Neural progenitor cell (in vitro differentiated cells): ENCODE data around the gene SOX11. TPM values are rescaled to one million over a fixed set of nuclear protein-coding genes. Genes with fewer than 3 reads are reported as not detected.
"Not testable (repeated sequence)": the region's sequence is repeated elsewhere in the genome, so short reads cannot be mapped to it uniquely, and the experiment has no call there.

ENCODE experiments used
- DNase-seq: peaks from one replicate; pipeline ENCODE4 v3.0.0-alpha.2; 2016; ENCODE audit warnings: low spot score
- H2AFZ ChIP-seq: fragments of 200-600 bp; sonication (generic); replicated peaks from 2 replicates; pipeline ENCODE4 v1.6.1; 2016; ENCODE audit warnings: antibody characterized with exemption
- H3F3A ChIP-seq: fragments of 200-600 bp; sonication (generic); 2 replicates; pipeline ENCODE4 v1.6.1; 2016; ENCODE audit warnings: antibody characterized with exemption, low read depth
- H3K27ac ChIP-seq: fragments of 200-600 bp; sonication (generic); 2 replicates; pipeline ENCODE4 v1.5.1; 2016; ENCODE audit warnings: mild to moderate bottlenecking
- H3K27me3 ChIP-seq: fragments of 200-600 bp; sonication (generic); 2 replicates; pipeline ENCODE4 v1.6.1; 2016; ENCODE audit warnings: mild to moderate bottlenecking, moderate library complexity
- H3K36me3 ChIP-seq: fragments of 200-600 bp; sonication (generic); 2 replicates; pipeline ENCODE4 v1.5.1; 2016
- H3K4me1 ChIP-seq: fragments of 200-600 bp; sonication (generic); 2 replicates; pipeline ENCODE4 v1.6.1; 2016; ENCODE audit warnings: mixed run types
- H3K4me2 ChIP-seq: fragments of 200-600 bp; sonication (generic); 2 replicates; pipeline ENCODE4 v1.6.1; 2016
- H3K4me3 ChIP-seq: fragments of 200-600 bp; sonication (generic); 2 replicates; pipeline ENCODE4 v1.5.1; 2016
- H3K79me2 ChIP-seq: fragments of 200-600 bp; sonication (generic); 2 replicates; pipeline ENCODE4 v1.6.1; 2016; ENCODE audit warnings: low read depth
- H3K9ac ChIP-seq: fragments of 200-600 bp; sonication (generic); 2 replicates; pipeline ENCODE4 v1.6.1; 2016
- H3K9me3 ChIP-seq: fragments of 200-600 bp; sonication (generic); 2 replicates; pipeline ENCODE4 v1.5.1; 2016; ENCODE audit warnings: low read depth
- H4K20me1 ChIP-seq: fragments of 200-600 bp; sonication (generic); 2 replicates; pipeline ENCODE4 v1.6.1; 2016; ENCODE audit warnings: low read depth
- H3K27ac Mint-ChIP-seq: 3 replicates; pipeline ENCODE4 v1.8.0; 2021; ENCODE audit warnings: mixed read lengths
- H3K27me3 Mint-ChIP-seq: 2 replicates; pipeline ENCODE4 v1.8.0; 2022; ENCODE audit warnings: low read depth, mild to moderate bottlenecking, inconsistent platforms, moderate library complexity, mixed read lengths; ENCODE audit not compliant: insufficient read depth
- H3K36me3 Mint-ChIP-seq: 3 replicates; pipeline ENCODE4 v1.8.0; 2021; ENCODE audit warnings: mixed read lengths
- H3K4me1 Mint-ChIP-seq: 3 replicates; pipeline ENCODE4 v1.8.0; 2021; ENCODE audit warnings: mixed read lengths
- H3K4me3 Mint-ChIP-seq: 3 replicates; pipeline ENCODE4 v1.8.0; 2021; ENCODE audit warnings: mild to moderate bottlenecking, moderate library complexity, mixed read lengths
- H3K9me3 Mint-ChIP-seq: 3 replicates; pipeline ENCODE4 v1.8.0; 2020; ENCODE audit warnings: mixed read lengths
- CTCF ChIP-seq: fragments of 200-600 bp; sonication (generic); IDR thresholded peaks from 2 replicates; pipeline ENCODE4 v1.5.1; 2017; ENCODE audit warnings: antibody characterized with exemption, mild to moderate bottlenecking
- EZH2 ChIP-seq: fragments of 200-600 bp; sonication (generic); IDR thresholded peaks from 2 replicates; pipeline ENCODE4 v1.6.1; 2017; ENCODE audit warnings: antibody characterized with exemption, mild to moderate bottlenecking, moderate library complexity
- EZH2phosphoT487 ChIP-seq: fragments of 200-600 bp; sonication (generic); IDR thresholded peaks from 2 replicates; pipeline ENCODE4 v1.6.1; 2017; ENCODE audit warnings: antibody characterized with exemption
- total RNA-seq: library from RNA; depleted of rRNA; stranded (reverse); fragments of >200 nt; gene quantifications from 2 replicates; pipeline ENCODE4 v1.2.3, GENCODE V29; 2015; ENCODE audit warnings: low replicate concordance

The SOX11 gene
- 176 and 178 TPM in 2 replicates for total RNA-seq

- peak within 1 kb of the TSS; percentile 99 for H3K4me3 Mint-ChIP-seq
- H3K4me1 Mint-ChIP-seq, result peaks cover 17% of the 10 kb centered on the region
- DNase-seq, result peak; percentile 97
- Histone ChIP-seq H3K9me3 (no peaks in the 10 kb centered on the region), H3K27me3 (no peaks in the 10 kb centered on the region), H4K20me1 (peaks cover 46% of the 10 kb centered on the region), H3K9ac (peak within 1 kb of the TSS; percentile 78), H3K27ac (peak within 1 kb of the TSS; percentile 97), H3K36me3 (peaks cover 9% of the 10 kb centered on the region), H3K4me3 (peak within 1 kb of the TSS; percentile 96), H3K4me1 (peaks cover 8% of the 10 kb centered on the region), H3K79me2 (peaks cover 95% of the 10 kb centered on the region), H3K4me2 (peak within 1 kb of the TSS; percentile 96), H3F3A (peaks cover 28% of the 10 kb centered on the region), H2AFZ (peak within 1 kb of the TSS; percentile 56)
- peak within 1 kb of the TSS; percentile 96 for H3K27ac Mint-ChIP-seq
- peaks cover 11% of the 10 kb centered on the region for H3K27me3 Mint-ChIP-seq
- peaks cover 5% of the 10 kb centered on the region for H3K9me3 Mint-ChIP-seq
- H3K36me3 Mint-ChIP-seq, result peaks cover 23% of the 10 kb centered on the region
- TF ChIP-seq EZH2phosphoT487 (no peak), CTCF (no peak), EZH2 (no peak)
Measured at GRCh38 chr2:5691985-5692529, at the start of gene SOX11. Gene SOX11 (plus strand): TSS chr2:5692384. CDS start chr2:5692722, 338 bp downstream.

GRCh38 chr2:5652734-5653133, 39.5 kb upstream of the SOX11 start:
- H3K4me3 ChIP-seq, H3K79me2 ChIP-seq, H3K36me3 Mint-ChIP-seq, H3K4me3 Mint-ChIP-seq, H3K27me3 Mint-ChIP-seq, DNase-seq, H3K4me1 ChIP-seq, H4K20me1 ChIP-seq, H3K27ac ChIP-seq, H3K36me3 ChIP-seq, H3K27me3 ChIP-seq, H3F3A ChIP-seq, H3K4me2 ChIP-seq, H3K9ac ChIP-seq, H3K27ac Mint-ChIP-seq, H3K9me3 Mint-ChIP-seq, H3K9me3 ChIP-seq, H2AFZ ChIP-seq, H3K4me1 Mint-ChIP-seq: not testable (repeated sequence)

GRCh38 chr2:5653756-5654155, 38.4 kb upstream of the SOX11 start:
- not testable (repeated sequence) for H3K4me2 ChIP-seq, H3K36me3 Mint-ChIP-seq, H3K27me3 ChIP-seq, H3K79me2 ChIP-seq, H3K4me1 Mint-ChIP-seq, H3K27ac ChIP-seq, H3K9ac ChIP-seq, H3K4me3 ChIP-seq, H3K9me3 Mint-ChIP-seq, H3K4me1 ChIP-seq, H3K4me3 Mint-ChIP-seq, H3K27ac Mint-ChIP-seq, H4K20me1 ChIP-seq, DNase-seq, H3K36me3 ChIP-seq, H2AFZ ChIP-seq, H3F3A ChIP-seq, H3K27me3 Mint-ChIP-seq, H3K9me3 ChIP-seq

GRCh38 chr2:5657231-5657630, 35.0 kb upstream of the SOX11 start:
- Mint-ChIP-seq H3K4me3 (no peak overlapping the region), H3K27me3 (peaks cover 4% of the 10 kb centered on the region), H3K27ac (peak overlapping the region; percentile 8), H3K36me3 (peaks cover 2% of the 10 kb centered on the region), H3K9me3 (peaks cover 14% of the 10 kb centered on the region), H3K4me1 (peaks cover 3% of the 10 kb centered on the region)
- Histone ChIP-seq H3K4me2 (no peak overlapping the region), H2AFZ (no peak overlapping the region), H3K27ac (no peak overlapping the region), H4K20me1 (no peaks in the 10 kb centered on the region), H3F3A (no peaks in the 10 kb centered on the region), H3K27me3 (no peaks in the 10 kb centered on the region), H3K36me3 (no peaks in the 10 kb centered on the region), H3K9me3 (no peaks in the 10 kb centered on the region), H3K4me3 (no peak overlapping the region), H3K4me1 (no peaks in the 10 kb centered on the region), H3K79me2 (no peaks in the 10 kb centered on the region), H3K9ac (no peak overlapping the region)
- TF ChIP-seq CTCF (no peak), EZH2phosphoT487 (no peak), EZH2 (no peak)
- DNase-seq, result no peak
